ENCODE measurements around the gene HDAC3. TPM values are rescaled to one million over a fixed set of nuclear protein-coding genes. Genes with fewer than 3 reads are reported as not detected.
A peak's percentile ranks its signal among the peaks of the same experiment; 100 is the strongest.

HDAC3 gene
- polyA plus RNA-seq, 1 experiment = 78.3 TPM

DNA sequence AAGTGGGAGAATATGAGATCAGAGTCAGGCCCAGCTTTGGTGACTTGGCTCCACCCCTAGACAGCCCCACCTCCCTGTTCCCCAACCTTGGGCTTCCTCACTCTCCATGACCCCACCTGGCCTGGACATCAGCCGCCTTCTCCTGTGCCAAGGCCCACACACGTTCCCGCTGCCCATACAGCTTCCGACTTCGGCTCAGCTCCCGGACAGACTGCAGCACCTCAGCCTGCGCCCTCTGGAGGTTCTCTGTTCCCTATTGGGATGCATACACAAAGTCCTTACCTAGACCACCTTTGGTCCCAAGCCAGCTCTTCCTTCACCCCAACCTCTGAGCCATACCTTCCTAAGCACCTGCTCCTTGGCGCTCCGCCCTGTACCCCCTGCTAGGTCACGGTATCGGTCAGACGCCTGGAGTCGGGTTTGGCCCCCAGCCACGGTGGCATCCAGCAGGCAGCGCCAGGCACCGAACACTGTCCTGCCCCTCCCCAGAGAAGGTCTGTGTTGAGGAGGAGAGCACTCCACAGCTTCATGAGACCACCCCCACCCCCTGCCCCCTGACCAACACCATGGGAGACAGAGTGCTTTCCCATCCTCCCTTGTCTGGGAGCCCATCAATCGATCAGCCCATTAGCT lies 12.5 kb upstream of the HDAC3 start:
- ChIA-PET POLR2A (no interaction called here), CTCF (interaction anchor here (0.5 to 1.6 kb wide), 3 partner anchors 16 to 57 kb away, joined by 3 to 4 read pairs (median 3); partner anchors contain the start of gene DIAPH1)
- DNase-seq (ENCODE audit: low read depth, low spot score) = no peak
- no peaks in the 10 kb centered on the region for H3K9me3 ChIP-seq (ENCODE audit: control insufficient read depth, insufficient read depth, low read length)
- H3K27me3 ChIP-seq (ENCODE audit: control insufficient read depth, insufficient read depth, low read length) = no peaks in the 10 kb centered on the region
- TF ChIP-seq, protein P1, sequence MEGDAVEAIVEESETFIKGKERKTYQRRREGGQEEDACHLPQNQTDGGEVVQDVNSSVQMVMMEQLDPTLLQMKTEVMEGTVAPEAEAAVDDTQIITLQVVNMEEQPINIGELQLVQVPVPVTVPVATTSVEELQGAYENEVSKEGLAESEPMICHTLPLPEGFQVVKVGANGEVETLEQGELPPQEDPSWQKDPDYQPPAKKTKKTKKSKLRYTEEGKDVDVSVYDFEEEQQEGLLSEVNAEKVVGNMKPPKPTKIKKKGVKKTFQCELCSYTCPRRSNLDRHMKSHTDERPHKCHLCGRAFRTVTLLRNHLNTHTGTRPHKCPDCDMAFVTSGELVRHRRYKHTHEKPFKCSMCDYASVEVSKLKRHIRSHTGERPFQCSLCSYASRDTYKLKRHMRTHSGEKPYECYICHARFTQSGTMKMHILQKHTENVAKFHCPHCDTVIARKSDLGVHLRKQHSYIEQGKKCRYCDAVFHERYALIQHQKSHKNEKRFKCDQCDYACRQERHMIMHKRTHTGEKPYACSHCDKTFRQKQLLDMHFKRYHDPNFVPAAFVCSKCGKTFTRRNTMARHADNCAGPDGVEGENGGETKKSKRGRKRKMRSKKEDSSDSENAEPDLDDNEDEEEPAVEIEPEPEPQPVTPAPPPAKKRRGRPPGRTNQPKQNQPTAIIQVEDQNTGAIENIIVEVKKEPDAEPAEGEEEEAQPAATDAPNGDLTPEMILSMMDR (IDR thresholded peaks at IDR 0.05; ENCODE audit: low read depth, low read length) = no peak
- no peak overlapping the region for H3K27ac ChIP-seq (ENCODE audit: low read depth, low read length)
- no peak overlapping the region for H3K4me3 ChIP-seq (ENCODE audit: low read depth, low read length)

DNA sequence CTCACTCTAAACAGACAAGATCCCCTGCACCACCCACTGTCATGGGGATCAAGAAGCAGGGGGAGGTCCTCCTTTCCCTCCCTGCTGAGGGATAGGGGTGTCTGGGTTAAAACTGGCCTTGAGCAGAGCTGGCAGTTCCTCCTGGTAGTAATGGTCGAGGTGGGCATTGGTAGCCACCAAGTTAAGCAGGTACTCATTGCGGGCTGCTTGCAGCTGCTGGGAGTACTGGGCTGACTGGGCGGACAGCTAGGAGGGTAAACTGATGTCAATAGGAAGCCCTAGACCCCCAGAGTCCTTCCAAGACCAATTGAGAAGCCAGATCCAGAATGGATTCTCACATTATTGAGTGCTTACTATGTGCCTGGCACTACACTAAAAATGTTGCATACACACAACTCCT lies 11.2 kb upstream of the HDAC3 start:
- no peaks in the 10 kb centered on the region for H3K27me3 ChIP-seq (ENCODE audit: control insufficient read depth, insufficient read depth, low read length)
- H3K9me3 ChIP-seq (ENCODE audit: control insufficient read depth, insufficient read depth, low read length) = no peaks in the 10 kb centered on the region
- TF ChIP-seq, protein P1 (IDR thresholded peaks at IDR 0.05; ENCODE audit: low read depth, low read length) = no peak
- ChIA-PET CTCF (interaction anchor here (1.0 kb wide), 1 partner anchor 56 kb away, joined by 3 read pairs; no protein-coding TSS in a partner anchor), POLR2A (no interaction called here)
- no peak overlapping the region for H3K4me3 ChIP-seq (ENCODE audit: low read depth, low read length)
- no peak for DNase-seq (ENCODE audit: low read depth, low spot score)
- H3K27ac ChIP-seq (ENCODE audit: low read depth, low read length) = no peak overlapping the region

DNA sequence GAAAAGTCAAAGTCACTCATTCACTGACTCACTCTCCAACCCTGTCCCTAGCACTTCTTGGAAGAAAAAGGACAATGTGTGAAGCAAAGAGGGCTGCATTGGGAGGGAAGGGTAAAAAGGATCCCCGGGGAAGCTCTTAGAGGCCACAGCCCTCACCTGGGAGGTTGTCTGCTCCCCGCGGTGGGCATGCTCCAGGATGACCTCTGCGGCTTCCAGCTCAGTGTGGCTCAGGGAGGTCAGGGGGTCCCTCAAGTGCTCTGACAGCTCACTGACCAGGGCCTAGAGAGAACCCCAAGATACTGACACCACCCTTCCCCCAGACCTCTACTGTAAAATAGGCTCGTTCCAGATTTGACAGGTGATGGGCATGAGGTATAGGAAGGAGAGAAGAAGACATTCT lies 10.6 kb upstream of the HDAC3 start:
- no peak overlapping the region for H3K4me3 ChIP-seq (ENCODE audit: low read depth, low read length)
- TF ChIP-seq, protein P1 (IDR thresholded peaks at IDR 0.05; ENCODE audit: low read depth, low read length) = no peak
- H3K9me3 ChIP-seq (ENCODE audit: control insufficient read depth, insufficient read depth, low read length) = no peaks in the 10 kb centered on the region
- H3K27ac ChIP-seq (ENCODE audit: low read depth, low read length) = no peak overlapping the region
- POLR2A ChIA-PET = no interaction called here
- CTCF ChIA-PET = interaction anchor here (1.0 kb wide), 1 partner anchor 55 kb away, joined by 3 read pairs; no protein-coding TSS in a partner anchor
- no peaks in the 10 kb centered on the region for H3K27me3 ChIP-seq (ENCODE audit: control insufficient read depth, insufficient read depth, low read length)
- DNase-seq (ENCODE audit: low read depth, low spot score) = no peak

DNA sequence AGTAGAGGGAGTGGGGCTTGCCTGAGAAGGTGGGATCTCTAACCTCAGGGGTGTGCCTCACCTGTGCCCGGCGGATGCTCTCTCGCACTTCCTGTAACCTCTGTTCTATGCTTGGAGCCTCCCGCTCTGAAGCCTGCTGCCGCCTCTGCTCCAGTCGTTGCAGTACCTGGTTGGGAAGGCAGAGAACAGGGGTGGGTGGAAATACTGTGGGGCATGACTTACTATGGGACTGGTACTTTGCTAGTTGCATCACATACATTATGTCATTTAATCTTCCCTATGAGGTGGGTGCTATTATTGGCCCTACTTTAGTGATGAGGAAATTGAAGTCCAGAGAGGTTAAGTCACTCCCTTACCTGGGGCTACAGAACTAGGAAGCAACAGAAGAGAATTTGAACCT lies 9.4 kb upstream of the HDAC3 start:
- Histone ChIP-seq H3K27ac (ENCODE audit: low read depth, low read length) (no peak overlapping the region), H3K27me3 (ENCODE audit: control insufficient read depth, insufficient read depth, low read length) (no peaks in the 10 kb centered on the region), H3K9me3 (ENCODE audit: control insufficient read depth, insufficient read depth, low read length) (no peaks in the 10 kb centered on the region), H3K4me3 (ENCODE audit: low read depth, low read length) (no peak overlapping the region)
- DNase-seq (ENCODE audit: low read depth, low spot score) = no peak
- ChIA-PET POLR2A (no interaction called here), CTCF (interaction anchor here (1.1 kb wide), 1 partner anchor 27 kb away, joined by 6 read pairs; the partner anchor contains the start of gene DIAPH1)
- TF ChIP-seq, protein P1 (IDR thresholded peaks at IDR 0.05; ENCODE audit: low read depth, low read length) = no peak

DNA sequence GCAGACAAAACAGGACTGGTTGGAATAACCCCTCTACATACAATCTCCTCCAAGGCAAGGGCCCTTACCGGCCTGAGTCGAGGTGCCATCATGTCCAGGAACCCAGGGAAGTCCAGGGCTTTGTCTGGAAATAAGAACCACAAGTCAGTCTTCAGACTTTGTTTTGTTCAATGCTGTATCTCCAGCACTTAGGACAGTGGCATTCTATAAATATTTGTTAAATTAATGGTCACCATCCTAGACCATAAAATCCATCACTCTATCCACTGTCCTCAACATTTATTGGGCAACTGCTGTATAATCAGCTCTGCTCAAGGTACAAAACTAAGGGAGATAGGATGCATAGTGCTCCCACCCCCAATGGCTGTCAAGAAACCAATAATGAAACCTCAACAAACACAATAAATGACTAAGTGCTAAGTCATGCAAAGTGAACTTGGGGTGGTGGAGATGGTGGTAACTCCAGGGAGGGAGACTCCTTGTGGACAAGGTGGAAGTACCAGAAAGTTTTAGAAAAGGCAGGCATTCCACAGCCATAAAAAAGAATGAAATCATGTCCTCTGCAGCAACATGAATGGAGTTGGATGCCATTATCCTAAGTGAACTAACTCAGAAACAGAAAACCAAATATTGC lies 5.1 kb upstream of the HDAC3 start:
- TF ChIP-seq, protein P1 (IDR thresholded peaks at IDR 0.05; ENCODE audit: low read depth, low read length) = peak; percentile 50
- no peak overlapping the region for H3K27ac ChIP-seq (ENCODE audit: low read depth, low read length)
- ChIA-PET CTCF (interaction anchor here (0.5 to 2.0 kb wide), 4 partner anchors 9 to 51 kb away, joined by 3 to 19 read pairs (median 3); partner anchors contain the start of gene FCHSD1), POLR2A (no interaction called here)
- H3K9me3 ChIP-seq (ENCODE audit: control insufficient read depth, insufficient read depth, low read length) = no peaks in the 10 kb centered on the region; the same call in 1 of the 2 replicates
- no peak for DNase-seq (ENCODE audit: low read depth, low spot score)
- H3K27me3 ChIP-seq (ENCODE audit: control insufficient read depth, insufficient read depth, low read length) = no peaks in the 10 kb centered on the region
- no peak overlapping the region for H3K4me3 ChIP-seq (ENCODE audit: low read depth, low read length)
